GM12878 (cell line): ENCODE results near the gene ANKRD44. TPM values are rescaled to one million over a fixed set of nuclear protein-coding genes. Genes with fewer than 3 reads are reported as not detected.

Experiments used
- ATF7 ChIP-seq: fragments of 450-650 bp; IDR thresholded peaks from 2 replicates; pipeline ENCODE4 v1.6.1; 2016; ENCODE audit warnings: low read depth, mild to moderate bottlenecking
- BCL11A ChIP-seq: IDR thresholded peaks from 2 replicates; pipeline ENCODE4 v1.6.1; 2011; ENCODE audit warnings: low read depth, low read length
- BHLHE40 ChIP-seq, 2 experiments: fragments of 450-650 bp in 1 of 2; IDR thresholded peaks; 2 replicates each; pipeline ENCODE4 v1.6.1; 2011 to 2017; ENCODE audit warnings: low read depth in 2 of 2, borderline replicate concordance in 1 of 2, improper control_type of control experiment in 1 of 2, low read length in 1 of 2, mild to moderate bottlenecking in 1 of 2
- BMI1 ChIP-seq: fragments of 450-650 bp; IDR thresholded peaks from 2 replicates; pipeline ENCODE4 v1.6.1; 2016; ENCODE audit warnings: mild to moderate bottlenecking, moderate library complexity, borderline replicate concordance
- CBFB ChIP-seq: IDR thresholded peaks from 2 replicates; pipeline ENCODE4 v1.6.1; 2016; ENCODE audit warnings: antibody characterized with exemption, low read depth
- DPF2 ChIP-seq: fragments of 450-650 bp; IDR thresholded peaks from 2 replicates; pipeline ENCODE4 v1.6.1; 2017; ENCODE audit warnings: mild to moderate bottlenecking
- EP300 ChIP-seq, 2 experiments: fragments of 150-350 bp in 1 of 2; IDR thresholded peaks; 2 replicates each; pipeline ENCODE4 v1.6.1; 2011 to 2012; ENCODE audit warnings: low read depth in 2 of 2, low read length in 2 of 2, borderline replicate concordance in 1 of 2, improper control_type of control experiment in 1 of 2, inconsistent platforms in 1 of 2; ENCODE audit not compliant: control insufficient read depth in 1 of 2
- ESRRA ChIP-seq: IDR thresholded peaks from 2 replicates; pipeline ENCODE4 v1.6.1; 2012; ENCODE audit warnings: mild to moderate bottlenecking, low read length, improper control_type of control experiment
- ETV6 ChIP-seq, 2 experiments: fragments of 450-650 bp in 1 of 2; IDR thresholded peaks in 1 of 2; conservative IDR thresholded peaks in 1 of 2; 2 replicates each; pipeline ENCODE4 v1.6.1; 2014; ENCODE audit warnings: antibody characterized with exemption in 1 of 2, borderline replicate concordance in 1 of 2, low read depth in 1 of 2, mild to moderate bottlenecking in 1 of 2, moderate library complexity in 1 of 2
- FOXM1 ChIP-seq: IDR thresholded peaks from 2 replicates; pipeline ENCODE4 v1.6.1; 2012; ENCODE audit warnings: low read depth, mild to moderate bottlenecking, inconsistent platforms, low read length, moderate library complexity
- IKZF2 ChIP-seq, 2 experiments: fragments of 450-650 bp; IDR thresholded peaks; 2 replicates each; pipeline ENCODE4 v1.6.1; 2017; ENCODE audit warnings: mild to moderate bottlenecking in 2 of 2, moderate library complexity in 2 of 2
- JUNB ChIP-seq: IDR thresholded peaks from 2 replicates; pipeline ENCODE4 v1.6.1; 2016; ENCODE audit warnings: antibody characterized with exemption, mild to moderate bottlenecking
- JUND ChIP-seq: IDR thresholded peaks from 2 replicates; pipeline ENCODE4 v1.6.1; 2012; ENCODE audit warnings: low read depth, mild to moderate bottlenecking, low read length, improper control_type of control experiment, moderate library complexity
- MEF2A ChIP-seq: IDR thresholded peaks from 2 replicates; pipeline ENCODE4 v1.6.1; 2011; ENCODE audit warnings: low read depth, mild to moderate bottlenecking, low read length, moderate library complexity; ENCODE audit not compliant: insufficient read depth
- MEF2B ChIP-seq: fragments of 450-650 bp; IDR thresholded peaks from 2 replicates; pipeline ENCODE4 v1.6.1; 2018; ENCODE audit warnings: mild to moderate bottlenecking, moderate library complexity; ENCODE audit not compliant: partially characterized antibody, poor library complexity, severe bottlenecking
- MTA2 ChIP-seq: fragments of 450-650 bp; IDR thresholded peaks from 2 replicates; pipeline ENCODE4 v1.6.1; 2016; ENCODE audit warnings: low read depth, mild to moderate bottlenecking, moderate library complexity
- NBN ChIP-seq: fragments of 450-650 bp; IDR thresholded peaks from 2 replicates; pipeline ENCODE4 v1.6.1; 2016
- NFIC ChIP-seq: IDR thresholded peaks from 2 replicates; pipeline ENCODE4 v1.6.1; 2012; ENCODE audit warnings: low read depth, mild to moderate bottlenecking, inconsistent platforms, low read length, moderate library complexity
- POLR2A ChIP-seq: IDR thresholded peaks from 2 replicates; pipeline ENCODE4 v1.6.1; 2011; ENCODE audit warnings: low read depth, mild to moderate bottlenecking, low read length
- RAD51 ChIP-seq: fragments of 450-650 bp; IDR thresholded peaks from 2 replicates; pipeline ENCODE4 v1.6.1; 2016; ENCODE audit warnings: moderate library complexity, mild to moderate bottlenecking, inconsistent platforms
- RUNX3 ChIP-seq: IDR thresholded peaks from 2 replicates; pipeline ENCODE4 v1.6.1; 2012; ENCODE audit warnings: low read length, inconsistent platforms
- SPI1 ChIP-seq: IDR thresholded peaks from 2 replicates; pipeline ENCODE4 v1.6.1; 2011; ENCODE audit warnings: low read depth, mild to moderate bottlenecking, low read length, moderate library complexity, borderline replicate concordance; ENCODE audit not compliant: insufficient read depth
- YY1 ChIP-seq: IDR thresholded peaks from 2 replicates; pipeline ENCODE4 v1.6.1; 2011; ENCODE audit warnings: low read depth, mild to moderate bottlenecking, low read length
- ZNF217 ChIP-seq: fragments of 450-650 bp; IDR thresholded peaks from 2 replicates; pipeline ENCODE4 v1.6.1; 2017; ENCODE audit warnings: antibody characterized with exemption, mild to moderate bottlenecking
- ZNF24 ChIP-seq: fragments of 450-650 bp; IDR thresholded peaks from 2 replicates; pipeline ENCODE4 v1.6.1; 2017; ENCODE audit warnings: antibody characterized with exemption, mild to moderate bottlenecking
- polyA plus RNA-seq, 11 experiments: library from polyadenylated mRNA; depleted of rRNA in 4 of 11; unstranded in 6 of 11; stranded (reverse) in 5 of 11; fragments of >200 nt; fragmentation: Nextera tagmentation in 4 of 11; fragmentation: Illumina TruSeq in 1 of 11; extraction: Ambion mirVana in 4 of 11; extraction: Trizol in 1 of 11; gene quantifications; 1 replicate in 1 of 11; 2 replicates in 10 of 11; pipeline versions ENCODE4 v1.2.1 to v1.2.3, GENCODE V29; 2011 to 2016; ENCODE audit warnings: inconsistent platforms in 2 of 11, missing spikeins in 2 of 11, low read depth in 1 of 11
- total RNA-seq, 4 experiments: library from RNA; depleted of rRNA in 3 of 4; stranded (reverse); fragments of >200 nt in 3 of 4; fragmentation: Illumina TruSeq in 1 of 4; extraction: Trizol in 1 of 4; gene quantifications; 2 replicates each; pipeline versions ENCODE4 v1.2.1 to v1.2.3, GENCODE V29; 2013 to 2021
- TF ChIP-seq, protein P1 (sequence below): fragments of 450-650 bp; IDR thresholded peaks from 2 replicates; pipeline ENCODE4 v1.6.1; 2017; ENCODE audit warnings: mild to moderate bottlenecking, moderate library complexity
- TF ChIP-seq, protein P2 (sequence below): fragments of 450-650 bp; IDR thresholded peaks from 2 replicates; pipeline ENCODE4 v1.6.1; 2017; ENCODE audit warnings: mild to moderate bottlenecking, low read depth, inconsistent platforms; ENCODE audit not compliant: poor library complexity, severe bottlenecking

ANKRD44 gene
- total and polyA plus RNA-seq, 10 of the 15 experiments (the other 5 are each of a cell fraction or from before 2014, with no cell fraction given): 19.1 to 99.1 (median 59.6) TPM

DNA sequence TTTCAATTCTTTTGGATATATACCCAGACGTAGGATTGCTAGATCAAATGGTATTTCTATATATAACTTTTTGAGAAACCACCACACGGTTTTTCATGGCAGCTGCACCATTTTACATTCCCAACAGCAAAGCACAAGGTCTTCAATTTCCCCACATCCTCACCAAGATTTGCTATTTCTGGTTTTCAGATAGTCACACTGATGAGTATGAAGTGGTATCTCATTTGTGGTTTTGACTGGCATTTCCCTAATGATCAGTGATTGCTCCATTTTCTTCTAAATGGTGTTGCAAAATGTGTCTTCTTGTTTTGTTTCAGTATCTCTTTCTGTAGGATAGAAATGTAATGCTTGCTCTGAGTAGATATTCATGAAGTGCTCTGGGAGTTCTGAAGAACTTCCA is 52.0 kb downstream of the ANKRD44 start (continued):
- TF ChIP-seq, protein P1, sequence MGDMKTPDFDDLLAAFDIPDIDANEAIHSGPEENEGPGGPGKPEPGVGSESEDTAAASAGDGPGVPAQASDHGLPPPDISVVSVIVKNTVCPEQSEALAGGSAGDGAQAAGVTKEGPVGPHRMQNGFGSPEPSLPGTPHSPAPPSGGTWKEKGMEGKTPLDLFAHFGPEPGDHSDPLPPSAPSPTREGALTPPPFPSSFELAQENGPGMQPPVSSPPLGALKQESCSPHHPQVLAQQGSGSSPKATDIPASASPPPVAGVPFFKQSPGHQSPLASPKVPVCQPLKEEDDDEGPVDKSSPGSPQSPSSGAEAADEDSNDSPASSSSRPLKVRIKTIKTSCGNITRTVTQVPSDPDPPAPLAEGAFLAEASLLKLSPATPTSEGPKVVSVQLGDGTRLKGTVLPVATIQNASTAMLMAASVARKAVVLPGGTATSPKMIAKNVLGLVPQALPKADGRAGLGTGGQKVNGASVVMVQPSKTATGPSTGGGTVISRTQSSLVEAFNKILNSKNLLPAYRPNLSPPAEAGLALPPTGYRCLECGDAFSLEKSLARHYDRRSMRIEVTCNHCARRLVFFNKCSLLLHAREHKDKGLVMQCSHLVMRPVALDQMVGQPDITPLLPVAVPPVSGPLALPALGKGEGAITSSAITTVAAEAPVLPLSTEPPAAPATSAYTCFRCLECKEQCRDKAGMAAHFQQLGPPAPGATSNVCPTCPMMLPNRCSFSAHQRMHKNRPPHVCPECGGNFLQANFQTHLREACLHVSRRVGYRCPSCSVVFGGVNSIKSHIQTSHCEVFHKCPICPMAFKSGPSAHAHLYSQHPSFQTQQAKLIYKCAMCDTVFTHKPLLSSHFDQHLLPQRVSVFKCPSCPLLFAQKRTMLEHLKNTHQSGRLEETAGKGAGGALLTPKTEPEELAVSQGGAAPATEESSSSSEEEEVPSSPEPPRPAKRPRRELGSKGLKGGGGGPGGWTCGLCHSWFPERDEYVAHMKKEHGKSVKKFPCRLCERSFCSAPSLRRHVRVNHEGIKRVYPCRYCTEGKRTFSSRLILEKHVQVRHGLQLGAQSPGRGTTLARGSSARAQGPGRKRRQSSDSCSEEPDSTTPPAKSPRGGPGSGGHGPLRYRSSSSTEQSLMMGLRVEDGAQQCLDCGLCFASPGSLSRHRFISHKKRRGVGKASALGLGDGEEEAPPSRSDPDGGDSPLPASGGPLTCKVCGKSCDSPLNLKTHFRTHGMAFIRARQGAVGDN: 0 out of 2 replicates have a peak, but pooled peaks have one; percentile 29
- TF ChIP-seq NBN: 0 out of 2 replicates have a peak, but pooled peaks have one; percentile 24
- TF ChIP-seq MEF2A: peak; percentile 68; the same call in 1 of the 2 replicates
- 0 out of 2 replicates have a peak, but pooled peaks have one; percentile 23 for TF ChIP-seq ZNF24
- 0 out of 2 replicates have a peak, but pooled peaks have one; percentile 14 for TF ChIP-seq SPI1
- peak in 1 of 2 experiments; percentile 39; a peak in 1 of 4 replicates for TF ChIP-seq BHLHE40 (IDR thresholded peaks at IDR 0.05; ENCODE audit: borderline replicate concordance in 1 of 2, low read depth in 2 of 2, low read length in 1 of 2)
- no peak for TF ChIP-seq ESRRA
- 0 out of 2 replicates have a peak, but pooled peaks have one; percentile 53 for TF ChIP-seq ZNF217
- TF ChIP-seq YY1: 0 out of 2 replicates have a peak, but pooled peaks have one; percentile 23
- TF ChIP-seq FOXM1: 0 out of 2 replicates have a peak, but pooled peaks have one; percentile 25
- TF ChIP-seq RUNX3: peak; percentile 94
- no peak; the same call in 1 of the 2 replicates for TF ChIP-seq CBFB
- TF ChIP-seq IKZF2 (IDR thresholded peaks at IDR 0.05): peak; percentile 84 to 89
- TF ChIP-seq BMI1: no peak
- TF ChIP-seq ATF7: peak; percentile 51
- peak; percentile 79 for TF ChIP-seq NFIC
- TF ChIP-seq RAD51: peak; percentile 27; the same call in 1 of the 2 replicates
- TF ChIP-seq POLR2A: no peak
- TF ChIP-seq BCL11A: peak; percentile 66
- 0 out of 4 replicates have a peak, but pooled peaks of 1 of the 2 experiments have one; percentile 44 for TF ChIP-seq EP300 (IDR thresholded peaks at IDR 0.05; ENCODE audit: borderline replicate concordance in 1 of 2, control insufficient read depth in 1 of 2, low read depth in 2 of 2, low read length in 2 of 2)
- peak; percentile 82 for TF ChIP-seq MTA2
- peak; percentile 68 for TF ChIP-seq MEF2B
- TF ChIP-seq DPF2: peak; percentile 39; the same call in 1 of the 2 replicates
- 0 out of 4 replicates have a peak, but pooled peaks of 1 of the 2 experiments have one; percentile 36 for TF ChIP-seq ETV6 (conservative IDR thresholded peaks at IDR 0.05 in 1 of 2, IDR thresholded peaks at IDR 0.05 in 1 of 2; ENCODE audit: borderline replicate concordance in 1 of 2, low read depth in 1 of 2)
- TF ChIP-seq, protein P2, sequence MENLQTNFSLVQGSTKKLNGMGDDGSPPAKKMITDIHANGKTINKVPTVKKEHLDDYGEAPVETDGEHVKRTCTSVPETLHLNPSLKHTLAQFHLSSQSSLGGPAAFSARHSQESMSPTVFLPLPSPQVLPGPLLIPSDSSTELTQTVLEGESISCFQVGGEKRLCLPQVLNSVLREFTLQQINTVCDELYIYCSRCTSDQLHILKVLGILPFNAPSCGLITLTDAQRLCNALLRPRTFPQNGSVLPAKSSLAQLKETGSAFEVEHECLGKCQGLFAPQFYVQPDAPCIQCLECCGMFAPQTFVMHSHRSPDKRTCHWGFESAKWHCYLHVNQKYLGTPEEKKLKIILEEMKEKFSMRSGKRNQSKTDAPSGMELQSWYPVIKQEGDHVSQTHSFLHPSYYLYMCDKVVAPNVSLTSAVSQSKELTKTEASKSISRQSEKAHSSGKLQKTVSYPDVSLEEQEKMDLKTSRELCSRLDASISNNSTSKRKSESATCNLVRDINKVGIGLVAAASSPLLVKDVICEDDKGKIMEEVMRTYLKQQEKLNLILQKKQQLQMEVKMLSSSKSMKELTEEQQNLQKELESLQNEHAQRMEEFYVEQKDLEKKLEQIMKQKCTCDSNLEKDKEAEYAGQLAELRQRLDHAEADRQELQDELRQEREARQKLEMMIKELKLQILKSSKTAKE: no peak
- peak; percentile 35 for TF ChIP-seq JUNB
- TF ChIP-seq JUND: no peak
